Measurements from ENCODE around the gene USP24. TPM values are rescaled to one million over a fixed set of nuclear protein-coding genes. Genes with fewer than 3 reads are reported as not detected.

The USP24 gene
- total RNA-seq, 4 donors from 2014 or later: 27.7 to 84.0 (median 30.2) TPM

GRCh38 chr1:55078470-55078869 is 136.7 kb downstream of the USP24 start:
- Histone ChIP-seq H3K27ac (no peak overlapping the region), H3K36me3 (peaks cover 98% of the 10 kb centered on the region), H3K4me1 (no peaks in the 10 kb centered on the region), H3K27me3 (no peaks in the 10 kb centered on the region), H3K9me3 (no peaks in the 10 kb centered on the region), H3K4me3 (no peak overlapping the region)
- DNase-seq (ENCODE audit: low spot score in 2 of 2): no peak
- WGBS: 86% methylated on average over 3 of the region's 3 CpGs
- TF ChIP-seq EP300 (IDR thresholded peaks at IDR 0.05): no peak
- no peak for TF ChIP-seq POLR2AphosphoS5 (IDR thresholded peaks at IDR 0.05)
- TF ChIP-seq CTCF (IDR thresholded peaks at IDR 0.05): no peak
- TF ChIP-seq POLR2A (IDR thresholded peaks at IDR 0.05): no peak

GRCh38 chr1:55076356-55076755 is 138.8 kb downstream of the USP24 start:
- Histone ChIP-seq H3K4me3 (no peak overlapping the region), H3K36me3 (peaks cover 98% of the 10 kb centered on the region), H3K9me3 (no peaks in the 10 kb centered on the region), H3K27ac (no peak overlapping the region), H3K27me3 (no peaks in the 10 kb centered on the region), H3K4me1 (no peaks in the 10 kb centered on the region)
- WGBS: 73% methylated on average over 1 of the region's 1 CpG
- no peak for DNase-seq (ENCODE audit: low spot score in 2 of 2)
- TF ChIP-seq CTCF (IDR thresholded peaks at IDR 0.05): no peak
- no peak for TF ChIP-seq EP300 (IDR thresholded peaks at IDR 0.05)
- TF ChIP-seq POLR2A (IDR thresholded peaks at IDR 0.05): no peak
- no peak for TF ChIP-seq POLR2AphosphoS5 (IDR thresholded peaks at IDR 0.05)

DNA sequence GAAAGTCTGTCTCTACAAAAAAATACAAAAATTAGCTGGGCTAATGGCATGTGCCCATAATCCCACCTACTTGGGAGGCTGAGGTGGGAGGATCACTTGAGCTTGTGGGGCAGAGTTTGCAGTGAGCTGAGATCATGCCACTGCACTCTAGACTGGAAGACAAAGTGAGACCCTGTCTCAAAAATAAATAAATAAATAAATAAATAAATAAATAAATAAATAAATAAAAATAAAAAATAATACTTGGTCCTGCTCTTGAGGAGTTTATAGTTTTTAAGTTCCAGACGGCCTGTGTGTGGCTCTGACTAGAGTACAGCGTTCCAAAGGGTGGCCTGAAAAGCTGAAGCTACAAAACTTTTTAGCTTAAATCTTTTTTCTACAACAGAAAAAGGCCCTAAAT is 140.7 kb downstream of the USP24 start:
- no peak for TF ChIP-seq CTCF (IDR thresholded peaks at IDR 0.05)
- TF ChIP-seq EP300 (IDR thresholded peaks at IDR 0.05): no peak
- Histone ChIP-seq H3K9me3 (no peaks in the 10 kb centered on the region), H3K4me1 (no peaks in the 10 kb centered on the region), H3K27ac (no peak overlapping the region), H3K4me3 (no peak overlapping the region), H3K27me3 (no peaks in the 10 kb centered on the region), H3K36me3 (peaks cover 98% of the 10 kb centered on the region)
- no peak for DNase-seq (ENCODE audit: low spot score in 2 of 2)
- WGBS: 97% methylated on average over 2 of the region's 2 CpGs

- Histone ChIP-seq H3K36me3 (peaks cover 100% of the 10 kb centered on the region), H3K9me3 (no peaks in the 10 kb centered on the region), H3K27ac (no peak overlapping the region), H3K4me1 (no peaks in the 10 kb centered on the region), H3K27me3 (no peaks in the 10 kb centered on the region), H3K4me3 (no peak overlapping the region)
- 81% methylated on average over 3 of the region's 3 CpGs for WGBS
- DNase-seq (ENCODE audit: low spot score in 2 of 2): no peak
- TF ChIP-seq POLR2AphosphoS5 (IDR thresholded peaks at IDR 0.05) (no peak), CTCF (IDR thresholded peaks at IDR 0.05) (no peak)
Observed at GRCh38 chr1:55073187-55073916, 141.8 kb downstream of the USP24 start.

DNA sequence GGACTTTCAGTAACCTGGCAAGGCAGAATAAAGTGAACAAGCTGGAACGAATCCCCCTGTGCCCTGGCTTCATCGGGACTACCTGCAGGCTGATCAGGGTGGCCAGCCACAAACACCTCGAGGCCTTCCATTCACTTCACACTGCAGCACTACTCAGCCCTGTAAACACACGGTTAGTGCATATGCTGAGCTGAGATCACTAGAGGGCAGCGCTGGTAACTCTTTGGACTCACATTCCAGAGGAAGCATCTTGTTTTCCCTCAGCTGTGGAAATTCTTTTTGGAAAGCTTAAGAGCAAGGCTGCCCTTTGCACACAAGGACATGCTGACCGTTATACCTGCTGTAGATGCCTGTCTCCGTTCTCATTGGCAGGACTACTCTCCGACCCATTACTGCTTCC is 143.7 kb downstream of the USP24 start:
- no peaks in the 10 kb centered on the region for H3K4me1 ChIP-seq
- H3K36me3 ChIP-seq: peaks cover 96% of the 10 kb centered on the region
- no peak for DNase-seq (ENCODE audit: low spot score in 2 of 2)
- no peaks in the 10 kb centered on the region for H3K9me3 ChIP-seq
- no peak for TF ChIP-seq EP300 (IDR thresholded peaks at IDR 0.05)
- no peak for TF ChIP-seq POLR2AphosphoS5 (IDR thresholded peaks at IDR 0.05)
- TF ChIP-seq CTCF (IDR thresholded peaks at IDR 0.05): no peak
- TF ChIP-seq POLR2A (IDR thresholded peaks at IDR 0.05): no peak
- 55% methylated on average over 8 of the region's 8 CpGs for WGBS
- no peak overlapping the region for H3K27ac ChIP-seq
- no peak overlapping the region for H3K4me3 ChIP-seq
- H3K27me3 ChIP-seq: no peaks in the 10 kb centered on the region
